Glutamatergic neuron (in vitro differentiated cells): Measurements from ENCODE around the gene INHBC. TPM values are rescaled to one million over a fixed set of nuclear protein-coding genes. Genes with fewer than 3 reads are reported as not detected.
"Not testable (repeated sequence)": the region's sequence is repeated elsewhere in the genome, so short reads cannot be mapped to it uniquely, and the experiment has no call there.

Source experiments
- DNase-seq: peaks from one replicate; pipeline ENCODE4 v3.0.0; 2022
- H3K27ac Mint-ChIP-seq: one replicate; pipeline ENCODE4 v1.8.0; 2020; ENCODE audit warnings: mild to moderate bottlenecking, mixed read lengths, inconsistent platforms; ENCODE audit not compliant: unreplicated experiment
- H3K27me3 Mint-ChIP-seq: one replicate; pipeline ENCODE4 v1.8.0; 2020; ENCODE audit warnings: mild to moderate bottlenecking, moderate library complexity, mixed read lengths, inconsistent platforms; ENCODE audit not compliant: unreplicated experiment
- H3K36me3 Mint-ChIP-seq: one replicate; pipeline ENCODE4 v1.8.0; 2020; ENCODE audit warnings: mild to moderate bottlenecking, mixed read lengths, inconsistent platforms; ENCODE audit not compliant: unreplicated experiment
- H3K4me1 Mint-ChIP-seq: one replicate; pipeline ENCODE4 v1.8.0; 2020; ENCODE audit warnings: mild to moderate bottlenecking, low read depth, mixed read lengths, inconsistent platforms; ENCODE audit not compliant: unreplicated experiment
- H3K4me3 Mint-ChIP-seq: one replicate; pipeline ENCODE4 v1.8.0; 2020; ENCODE audit warnings: mild to moderate bottlenecking, mixed read lengths, inconsistent platforms; ENCODE audit not compliant: unreplicated experiment
- H3K9me3 Mint-ChIP-seq: one replicate; pipeline ENCODE4 v1.8.0; 2020; ENCODE audit warnings: mild to moderate bottlenecking, moderate library complexity, mixed read lengths, inconsistent platforms; ENCODE audit not compliant: unreplicated experiment
- CTCF ChIP-seq: fragments of 200-600 bp; sonication (generic); IDR thresholded peaks from one replicate; pipeline ENCODE4 v1.5.0; 2021; ENCODE audit not compliant: partially characterized antibody, unreplicated experiment
- total RNA-seq: library from RNA; stranded (reverse); fragmentation: NEBNext Ultra II Directional; extraction: Animal tissue kit (Norgen Biotek cat#: 25700); gene quantifications from one replicate; pipeline ENCODE4 v1.2.1, GENCODE V29; 2021; ENCODE audit not compliant: unreplicated experiment

The INHBC gene
- total RNA-seq, 1 donor from 2014 or later, result not detected

GRCh38 chr12:57488402-57489156 is 54.0 kb downstream of the INHBC start:
- Mint-ChIP-seq H3K9me3 (peaks cover 20% of the 10 kb centered on the region), H3K27ac (peak overlapping the region; percentile 96), H3K4me3 (peak overlapping the region; percentile 94), H3K4me1 (peaks cover 22% of the 10 kb centered on the region), H3K36me3 (peaks cover 23% of the 10 kb centered on the region), H3K27me3 (peaks cover 28% of the 10 kb centered on the region)
- DNase-seq, result peak; percentile 68
- no peak for TF ChIP-seq CTCF

GRCh38 chr12:57489157-57489641 is 54.6 kb downstream of the INHBC start:
- H3K9me3 Mint-ChIP-seq, result peaks cover 20% of the 10 kb centered on the region
- DNase-seq, result no peak
- H3K27ac Mint-ChIP-seq, result peak overlapping the region; percentile 96
- peaks cover 22% of the 10 kb centered on the region for H3K4me1 Mint-ChIP-seq
- peak overlapping the region; percentile 94 for H3K4me3 Mint-ChIP-seq
- peaks cover 23% of the 10 kb centered on the region for H3K36me3 Mint-ChIP-seq
- peaks cover 28% of the 10 kb centered on the region for H3K27me3 Mint-ChIP-seq
- TF ChIP-seq CTCF, result no peak

DNA sequence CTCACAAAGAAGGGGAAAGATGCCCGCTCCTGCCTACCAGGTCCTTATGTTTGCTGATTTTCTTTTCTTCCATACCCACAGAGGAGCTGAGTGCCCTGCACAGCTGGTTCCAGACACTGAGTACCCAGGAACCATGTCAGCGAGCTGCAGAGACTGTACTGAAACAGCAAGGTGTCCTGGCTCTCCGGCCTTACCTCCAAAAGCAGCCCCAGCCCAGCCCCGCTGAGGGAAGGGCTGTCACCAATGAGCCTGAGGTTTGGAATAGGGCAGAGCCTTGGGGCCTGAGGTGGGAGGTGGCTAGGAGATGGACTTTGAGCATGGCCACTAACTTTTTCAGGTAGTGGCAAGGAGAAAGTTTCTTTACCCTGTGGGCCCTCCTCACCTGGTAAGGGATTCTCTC is 55.5 kb downstream of the INHBC start:
- H3K36me3 Mint-ChIP-seq, result peaks cover 23% of the 10 kb centered on the region
- no peak for DNase-seq
- H3K4me3 Mint-ChIP-seq, result peak overlapping the region; percentile 94
- H3K9me3 Mint-ChIP-seq, result peaks cover 20% of the 10 kb centered on the region
- peak overlapping the region; percentile 96 for H3K27ac Mint-ChIP-seq
- peaks cover 22% of the 10 kb centered on the region for H3K4me1 Mint-ChIP-seq
- no peak for TF ChIP-seq CTCF
- peaks cover 28% of the 10 kb centered on the region for H3K27me3 Mint-ChIP-seq

DNA sequence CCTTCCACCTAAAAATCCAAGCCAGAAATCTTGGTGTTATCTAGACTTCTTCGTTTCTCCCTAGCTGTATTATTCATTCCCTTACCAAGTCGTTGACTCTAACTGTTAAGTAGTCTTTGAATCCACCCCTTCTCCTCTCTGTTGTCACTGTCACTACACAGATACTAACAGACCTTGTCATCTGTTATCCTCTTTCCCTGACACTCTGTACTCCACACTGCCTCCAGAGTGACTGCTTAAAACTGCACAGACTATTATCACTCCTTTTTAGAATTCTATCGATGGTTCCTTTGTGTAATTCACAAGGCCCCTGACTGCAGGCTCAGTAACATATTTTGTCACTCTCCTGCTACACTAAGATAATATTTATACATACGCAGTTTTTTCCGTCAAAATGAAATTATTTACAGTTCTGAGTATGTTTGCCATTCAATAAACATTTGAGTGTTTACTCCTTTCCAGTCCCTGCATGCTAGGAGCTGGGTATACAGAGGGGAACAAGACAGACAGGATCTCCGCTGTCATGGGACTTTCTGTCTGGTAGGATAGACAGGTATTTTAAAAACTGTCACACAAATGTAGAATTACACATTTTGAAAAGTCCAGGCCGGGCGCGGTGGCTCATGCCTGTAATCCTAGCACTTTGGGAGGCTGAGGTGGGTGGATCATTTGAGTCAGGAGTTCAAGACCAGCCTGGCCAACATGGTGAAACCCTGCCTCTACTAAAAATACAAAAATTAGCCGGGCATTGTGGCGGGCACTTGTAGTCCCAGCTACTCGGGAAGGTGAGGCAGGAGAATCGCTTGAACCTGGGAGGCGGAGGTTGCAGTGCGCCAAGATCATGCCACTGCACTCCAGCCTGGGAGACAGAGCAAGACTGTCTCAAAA is 57.1 kb downstream of the INHBC start:
- peaks cover 23% of the 10 kb centered on the region for H3K36me3 Mint-ChIP-seq

DNA sequence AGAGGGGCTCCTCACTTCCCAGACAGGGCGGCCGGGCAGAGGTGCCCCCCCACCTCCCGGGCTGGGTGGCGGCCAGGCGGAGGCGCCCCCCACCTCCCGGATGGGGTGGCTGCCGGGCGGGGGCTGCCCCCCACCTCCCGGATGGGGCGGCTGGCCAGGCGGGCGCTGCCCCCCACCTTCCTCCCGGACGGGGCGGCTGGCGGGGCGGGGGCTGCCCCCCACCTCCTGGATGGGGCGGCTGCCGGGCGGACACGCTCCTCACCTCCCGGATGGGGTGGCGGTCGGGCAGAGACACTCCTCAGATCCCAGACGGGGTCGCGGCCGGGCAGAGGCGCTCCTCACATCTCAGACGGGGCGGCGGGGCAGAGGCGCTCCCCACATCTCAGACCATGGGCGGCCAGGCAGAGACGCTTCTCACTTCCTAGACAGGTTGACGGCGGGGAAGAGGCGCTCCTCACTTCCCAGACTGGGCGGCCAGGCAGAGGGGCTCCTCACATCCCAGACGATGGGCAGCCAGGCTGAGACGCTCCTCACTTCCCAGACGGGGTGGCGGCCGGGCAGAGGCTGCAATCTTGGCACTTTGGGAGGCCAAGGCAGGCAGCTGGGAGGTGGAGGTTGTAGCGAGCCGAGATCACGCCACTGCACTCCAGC is 60.6 kb downstream of the INHBC start:
- not testable (repeated sequence) for H3K27me3 Mint-ChIP-seq, H3K4me3 Mint-ChIP-seq, H3K27ac Mint-ChIP-seq, H3K36me3 Mint-ChIP-seq, DNase-seq, H3K9me3 Mint-ChIP-seq
- H3K4me1 Mint-ChIP-seq, result peaks cover 28% of the 10 kb centered on the region

More for the DNA sequence above, 57.1 kb downstream of the INHBC start:
- peaks cover 20% of the 10 kb centered on the region for H3K9me3 Mint-ChIP-seq
- H3K27ac Mint-ChIP-seq, result peak overlapping the region; percentile 96
- peaks cover 23% of the 10 kb centered on the region for H3K4me1 Mint-ChIP-seq
- H3K27me3 Mint-ChIP-seq, result peaks cover 26% of the 10 kb centered on the region
- TF ChIP-seq CTCF, result peak; percentile 41
- no peak for DNase-seq
- H3K4me3 Mint-ChIP-seq, result peak overlapping the region; percentile 78
